HG02623 (cell line): ENCODE data around the gene PTPRN.
A peak's percentile ranks its signal among the peaks of the same experiment; 100 is the strongest.

Source experiments
- ATAC-seq: cut with Tn5 transposase; IDR thresholded peaks from one replicate; pipeline ENCODE4 v1.9.1; 2021; ENCODE audit warnings: moderate library complexity; ENCODE audit not compliant: unreplicated experiment

The PTPRN gene

DNA sequence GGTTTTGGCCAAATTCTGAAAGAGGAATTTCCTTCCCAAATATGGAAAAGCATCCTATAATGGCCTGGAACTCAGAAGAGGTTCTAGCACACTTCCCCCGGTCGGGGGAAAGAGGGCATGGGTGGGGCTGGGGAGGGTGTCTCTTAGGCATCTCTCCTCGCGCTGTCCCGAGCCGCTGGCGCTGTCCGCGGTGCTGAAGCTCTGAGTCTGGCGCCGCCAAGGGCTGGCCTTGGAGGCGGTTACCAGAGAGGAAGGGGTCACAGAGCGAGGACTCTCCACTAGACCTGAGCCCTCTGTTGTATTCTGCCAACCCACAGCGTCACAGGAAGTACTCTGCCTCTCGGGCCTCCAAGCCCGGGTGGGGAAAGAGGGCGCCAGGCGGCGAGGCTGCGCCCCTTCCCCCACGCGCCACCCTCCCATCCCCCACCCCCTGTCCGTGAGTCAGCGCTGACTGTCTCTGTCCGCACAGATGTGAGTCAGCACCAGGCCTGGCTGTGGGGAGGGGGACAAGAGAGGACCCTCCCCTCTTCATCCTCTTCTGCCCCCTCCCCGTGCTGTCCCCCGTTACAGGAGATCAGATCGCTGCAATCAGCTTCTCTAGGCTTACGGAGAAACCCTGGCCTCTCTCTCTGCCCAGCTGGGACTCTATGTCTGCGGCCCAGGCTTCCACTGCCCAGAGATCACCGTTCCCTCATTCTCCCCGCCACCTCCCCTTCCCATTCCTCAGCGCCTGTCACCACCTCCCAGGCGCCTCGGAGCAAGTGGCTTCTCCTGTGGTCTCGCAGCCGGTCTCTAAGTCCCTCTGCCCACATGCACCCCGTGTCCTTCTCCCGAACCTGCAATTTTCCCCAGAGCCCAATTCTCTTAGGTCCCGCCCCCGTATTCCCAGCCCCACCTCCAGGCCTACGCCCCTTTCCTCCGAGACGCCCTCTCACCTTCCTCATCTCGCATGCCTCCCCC, 779 bp downstream of the PTPRN start:
- ATAC-seq = no peak

DNA sequence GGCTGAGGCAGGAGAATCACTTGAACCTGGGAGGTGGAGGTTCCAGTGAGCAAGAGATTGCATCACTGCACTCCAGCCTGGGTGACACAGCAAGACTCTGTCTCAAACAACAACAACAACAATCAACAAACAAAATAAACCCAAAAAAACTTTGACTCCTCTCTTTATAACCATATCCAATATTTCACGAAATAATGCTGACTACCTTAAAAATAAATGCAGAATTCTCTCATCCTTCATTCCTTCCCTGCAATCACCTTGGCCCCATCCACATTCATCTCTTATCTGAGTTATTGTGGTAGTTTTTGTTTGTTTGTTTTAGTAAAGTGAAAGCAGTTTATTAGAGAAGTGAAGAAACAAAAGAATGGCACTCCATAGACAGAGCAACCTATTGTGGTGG, 3.2 kb downstream of the PTPRN start:
- no peak for ATAC-seq

DNA sequence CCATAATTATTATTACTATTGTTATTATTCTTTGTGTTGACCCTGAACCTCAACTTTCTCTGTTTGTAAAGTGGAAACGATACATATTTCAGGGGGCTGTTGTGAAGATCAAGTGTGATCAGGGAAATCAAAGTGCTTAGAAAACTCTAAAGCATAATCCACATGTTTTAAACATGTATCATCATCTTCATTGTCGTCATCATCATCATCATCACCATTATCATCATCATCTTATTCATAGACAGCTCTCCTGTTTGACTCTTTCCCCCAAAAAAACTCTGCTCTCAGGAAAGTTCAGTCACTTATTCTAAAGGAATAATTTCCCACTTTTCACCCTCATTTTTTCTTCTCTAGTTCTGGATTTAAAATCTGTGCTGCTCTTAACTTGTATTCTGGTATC, 5.0 kb downstream of the PTPRN start:
- no peak for ATAC-seq

DNA sequence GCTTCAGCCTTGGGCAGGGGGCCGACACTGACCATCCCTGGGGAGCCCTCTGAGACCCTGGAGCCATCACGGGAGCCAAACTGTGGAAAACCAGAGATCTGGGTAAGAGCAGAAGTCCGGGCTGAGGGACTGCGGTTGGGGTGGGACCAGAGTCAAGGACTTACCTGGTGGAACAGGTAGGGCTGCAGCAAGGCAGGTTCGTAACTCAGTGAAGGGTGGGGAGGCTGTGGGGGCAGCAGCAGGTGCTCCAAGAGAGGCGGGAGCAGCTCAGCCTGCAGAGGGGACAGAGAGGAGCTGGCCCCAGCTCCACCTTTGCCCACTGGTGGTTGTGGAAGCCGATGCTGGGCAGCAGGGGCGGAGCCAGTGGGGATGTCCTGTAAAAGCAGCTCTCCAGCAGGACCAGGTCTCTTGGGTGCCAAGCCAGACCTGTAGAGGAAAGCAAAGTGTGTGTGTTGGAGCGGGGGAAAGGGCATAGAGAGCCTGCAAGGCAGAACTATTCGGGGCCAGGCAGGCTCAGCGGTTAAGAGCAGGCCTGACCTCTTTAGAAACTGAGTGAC, 6.7 kb downstream of the PTPRN start:
- ATAC-seq = no peak

DNA sequence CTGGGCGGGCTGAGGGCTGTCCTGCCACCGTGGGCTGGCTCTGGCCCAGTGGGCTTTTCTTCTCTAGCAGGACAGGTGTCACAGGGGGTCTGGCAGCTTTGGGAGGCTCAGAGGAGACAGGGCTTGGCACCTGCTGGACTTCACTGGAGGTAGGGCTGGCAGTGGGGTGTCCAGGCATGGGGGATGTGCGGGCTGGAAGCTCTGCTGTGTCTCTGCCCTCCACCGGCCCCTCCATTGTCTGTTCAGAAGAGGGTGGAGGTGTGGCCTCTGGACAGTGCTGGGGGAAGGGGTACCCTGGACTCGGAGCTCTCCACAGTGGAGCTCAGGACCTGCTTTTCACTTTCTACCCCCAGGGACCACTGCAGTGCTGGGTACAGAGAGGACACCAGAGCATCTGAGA, 9.2 kb downstream of the PTPRN start:
- ATAC-seq = no peak

DNA sequence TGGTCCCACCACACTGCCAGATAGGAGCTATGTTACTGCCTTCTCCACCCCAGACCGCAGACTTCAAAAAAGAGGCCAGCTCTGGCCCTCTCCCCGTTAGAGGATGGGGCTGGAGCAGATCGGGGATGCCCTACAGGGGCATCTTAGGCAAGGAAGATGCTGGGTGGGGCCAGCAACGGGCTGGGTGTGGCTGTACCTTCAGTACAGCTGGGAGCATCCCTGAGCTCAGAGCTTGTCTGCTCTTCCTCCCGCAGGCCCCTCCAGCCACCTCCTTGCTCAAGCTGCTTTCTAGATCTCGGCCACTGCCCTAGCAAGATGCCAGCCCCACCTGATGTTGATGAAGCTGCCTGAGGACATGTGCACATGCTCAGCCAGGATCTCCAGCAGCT, 9.8 kb downstream of the PTPRN start:
- no peak for ATAC-seq

DNA sequence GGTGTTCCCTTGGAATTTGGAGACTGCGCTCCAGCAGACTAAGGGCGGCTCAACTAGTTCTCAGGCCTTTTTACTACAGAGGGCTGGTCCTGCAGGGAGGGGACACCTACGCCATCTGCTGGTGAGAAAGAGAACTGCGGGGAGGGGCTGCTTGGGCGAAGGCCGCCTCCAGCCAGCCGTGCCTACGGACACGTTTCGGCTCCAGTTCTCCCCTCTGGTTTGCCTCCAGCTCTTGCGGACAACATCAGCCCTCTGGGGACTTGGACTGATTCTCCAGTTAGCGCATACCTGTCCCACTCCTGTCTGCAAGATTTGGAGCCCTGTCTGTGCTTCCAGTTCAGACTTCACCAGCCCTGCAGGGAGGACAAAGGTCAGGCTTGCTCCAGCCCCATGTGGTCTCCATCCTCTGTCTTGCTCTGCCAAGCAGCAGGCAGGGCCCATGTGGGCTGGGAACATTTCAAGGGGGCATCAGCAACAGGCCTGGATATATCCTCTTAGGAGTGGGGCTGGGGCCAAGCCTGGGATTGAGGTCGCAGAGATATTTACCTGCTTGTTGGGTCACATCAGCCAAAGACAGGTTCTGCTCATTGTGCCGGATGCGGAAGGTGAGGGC, 10.3 kb downstream of the PTPRN start:
- ATAC-seq = peak; percentile 56

DNA sequence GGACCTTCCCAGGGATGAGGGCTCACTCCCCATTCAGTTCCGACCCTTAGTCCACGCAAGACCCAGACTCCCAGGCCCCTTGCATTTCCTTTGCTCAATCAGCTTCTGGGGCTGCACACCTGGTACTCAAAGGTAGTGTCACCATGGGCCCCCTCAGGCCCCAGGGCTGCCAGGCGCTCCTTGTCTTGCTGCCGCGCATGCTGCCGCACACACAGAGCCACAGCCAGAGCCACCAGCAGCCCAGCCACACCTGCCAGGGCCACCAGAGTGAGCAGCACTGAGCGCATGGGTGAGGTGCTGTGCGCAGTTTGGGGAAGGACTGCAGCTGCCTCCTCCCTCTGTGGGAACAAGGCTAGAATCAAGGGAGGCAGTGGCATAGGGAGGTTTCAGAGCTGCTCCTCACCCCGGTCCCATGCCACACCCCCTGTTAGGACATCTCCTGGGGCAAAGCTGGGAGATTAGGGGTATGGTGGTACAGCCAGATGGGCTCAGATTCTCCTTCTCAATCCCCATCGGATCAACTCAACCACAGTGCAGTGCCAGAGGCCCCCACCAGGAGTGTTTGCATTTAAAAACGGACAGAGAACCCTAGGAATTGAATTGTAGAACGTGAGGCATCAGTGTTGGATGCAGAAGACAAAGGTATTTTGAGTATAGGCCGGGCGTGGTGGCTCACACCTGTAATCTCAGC, 11.3 kb downstream of the PTPRN start:
- ATAC-seq = no peak

DNA sequence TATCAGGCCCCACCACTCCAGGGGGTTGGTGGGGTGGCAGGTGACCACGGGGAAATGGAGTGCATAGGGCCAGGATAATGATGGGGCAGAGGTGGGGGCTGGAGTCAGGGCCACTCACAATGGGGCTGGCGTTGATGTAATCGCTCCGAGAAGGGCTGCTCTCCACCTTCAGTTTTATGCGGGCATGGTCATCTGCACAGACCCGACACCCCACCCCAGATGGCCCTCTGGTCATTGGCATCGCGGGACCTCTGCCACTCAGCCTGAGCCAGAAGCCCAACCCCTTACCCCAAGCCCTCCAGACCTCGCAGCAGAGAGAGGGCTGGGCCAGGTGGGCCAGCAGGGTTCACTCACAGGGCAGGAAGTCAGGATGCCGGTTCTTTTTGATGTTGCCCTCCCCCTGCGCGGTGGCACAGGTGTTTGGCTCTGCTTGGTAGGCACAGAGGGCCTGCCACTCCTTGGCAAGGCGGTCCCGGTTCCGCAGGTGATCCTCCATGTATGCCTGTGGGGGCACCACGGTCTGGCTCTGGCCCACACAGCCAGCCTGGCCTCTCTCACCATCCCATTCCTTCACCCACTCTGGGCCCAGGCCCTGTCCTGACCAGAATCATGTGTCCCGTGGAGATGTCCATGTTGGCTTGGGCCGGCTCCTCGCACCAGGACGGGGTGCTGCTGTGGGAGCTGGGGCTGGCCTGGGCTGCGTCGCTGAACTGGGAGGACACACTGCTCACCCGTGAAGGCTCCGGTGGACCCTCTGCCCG, 12.4 kb downstream of the PTPRN start:
- ATAC-seq = no peak

DNA sequence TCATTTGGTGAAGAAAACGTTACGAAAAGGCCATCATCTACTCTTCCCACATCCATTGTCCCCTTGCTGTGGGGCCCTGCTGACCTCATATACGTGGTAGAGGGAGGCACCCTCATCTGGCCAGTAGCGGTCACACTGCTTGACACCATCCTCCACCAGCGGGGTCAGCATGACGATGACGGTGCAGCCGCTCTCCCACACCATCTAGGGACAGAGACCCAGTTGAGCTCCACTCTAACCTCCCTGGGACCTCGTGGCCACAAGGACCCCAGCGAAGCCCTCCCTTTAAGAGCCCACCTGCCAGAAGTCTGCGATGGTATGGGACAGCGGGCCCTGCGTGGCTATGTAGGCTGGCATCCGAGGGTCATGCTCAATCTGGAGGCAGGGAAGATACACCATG, 13.1 kb downstream of the PTPRN start:
- no peak for ATAC-seq

DNA sequence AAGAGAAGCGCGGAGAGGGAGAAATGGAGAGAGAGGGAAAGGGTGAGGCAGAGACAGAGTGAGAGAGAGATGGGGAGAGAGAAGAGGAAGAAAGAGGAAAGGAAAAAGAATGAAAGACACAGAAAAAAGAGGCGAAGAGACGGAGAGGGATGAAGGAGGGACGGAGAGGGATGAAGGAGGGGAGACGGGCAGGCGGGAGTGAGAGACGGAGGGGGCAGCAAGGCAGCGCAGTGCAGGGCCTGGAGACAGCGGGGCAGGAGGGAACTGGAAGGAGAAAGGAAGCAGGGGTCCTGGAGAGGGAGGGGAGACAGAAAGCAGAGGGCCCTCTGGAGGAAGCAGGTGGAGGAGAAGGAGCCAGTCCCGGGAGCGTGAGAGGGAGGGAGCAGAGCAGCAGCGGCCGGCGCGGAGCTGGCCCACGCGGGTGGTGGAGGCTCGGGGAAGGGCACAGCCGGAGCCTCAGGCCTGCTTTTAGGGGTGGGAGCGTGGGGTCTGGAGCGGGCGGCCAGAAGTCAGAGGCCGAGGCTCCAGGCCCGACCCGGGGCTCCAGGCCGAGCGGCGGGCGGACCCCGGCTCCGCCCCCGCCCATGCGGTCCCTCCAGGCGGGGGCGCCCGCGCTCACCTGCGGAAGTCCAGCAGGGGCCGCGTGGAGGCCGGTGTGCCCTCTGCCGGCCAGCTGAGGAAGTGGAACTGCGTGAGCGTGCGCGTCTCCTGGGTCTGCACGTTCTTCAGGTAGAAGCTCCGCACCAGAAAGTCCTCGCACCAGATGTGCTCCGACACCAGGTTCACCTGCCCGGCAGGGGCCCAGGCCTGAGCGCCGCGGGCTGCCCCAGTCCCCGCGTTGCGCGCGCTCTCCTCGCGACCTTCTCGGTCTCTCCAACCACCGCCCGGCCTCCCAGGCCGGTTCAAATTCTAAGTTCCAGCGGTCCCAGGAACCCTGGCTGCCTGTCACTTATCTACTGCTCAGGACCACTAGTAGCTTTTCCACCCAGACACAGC, 14.5 kb downstream of the PTPRN start:
- ATAC-seq = peak; percentile 85

DNA sequence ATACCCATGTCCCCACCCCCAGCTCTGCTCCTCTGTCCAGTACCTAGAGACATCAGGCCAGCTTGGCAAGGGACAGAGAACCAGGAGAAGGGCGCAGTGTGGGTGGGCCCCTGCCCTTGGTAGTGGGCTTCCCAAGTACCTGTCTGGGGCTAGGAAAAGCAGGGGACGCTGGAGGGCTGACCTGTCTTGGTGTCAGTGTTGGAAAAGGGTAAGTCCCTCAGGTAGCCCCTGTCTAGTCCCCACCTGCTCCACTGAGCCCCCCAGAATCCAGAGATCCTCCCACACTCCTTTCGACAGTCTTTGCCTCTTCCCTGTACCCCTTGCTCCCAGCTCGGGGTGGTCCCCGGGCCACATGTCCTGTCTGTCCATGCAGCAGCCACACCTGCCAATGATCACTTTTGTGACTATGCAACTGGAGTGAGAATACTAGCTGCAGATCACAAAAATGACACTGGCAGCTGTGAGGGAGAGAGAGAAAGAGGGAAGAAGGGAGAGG, 15.4 kb downstream of the PTPRN start:
- ATAC-seq = no peak

DNA sequence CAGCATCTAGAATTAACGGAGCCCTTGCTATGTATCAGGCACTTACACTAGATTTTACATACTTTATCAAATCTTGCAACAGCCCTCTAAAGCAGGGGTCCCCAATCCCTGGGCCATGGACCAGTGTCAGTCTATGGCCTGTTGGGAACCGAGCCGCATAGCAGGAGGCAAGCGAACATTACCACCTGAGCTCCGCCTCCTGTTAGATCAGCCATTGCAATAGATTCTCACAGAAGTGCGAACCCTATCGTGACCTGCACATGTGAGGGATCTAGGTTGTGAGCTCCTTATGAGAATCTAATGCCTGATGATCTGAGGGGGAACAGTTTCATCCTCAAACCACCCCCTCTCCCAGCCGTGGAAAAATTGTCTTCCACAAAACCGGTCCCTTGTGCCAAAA, 16.6 kb downstream of the PTPRN start:
- ATAC-seq = no peak

DNA sequence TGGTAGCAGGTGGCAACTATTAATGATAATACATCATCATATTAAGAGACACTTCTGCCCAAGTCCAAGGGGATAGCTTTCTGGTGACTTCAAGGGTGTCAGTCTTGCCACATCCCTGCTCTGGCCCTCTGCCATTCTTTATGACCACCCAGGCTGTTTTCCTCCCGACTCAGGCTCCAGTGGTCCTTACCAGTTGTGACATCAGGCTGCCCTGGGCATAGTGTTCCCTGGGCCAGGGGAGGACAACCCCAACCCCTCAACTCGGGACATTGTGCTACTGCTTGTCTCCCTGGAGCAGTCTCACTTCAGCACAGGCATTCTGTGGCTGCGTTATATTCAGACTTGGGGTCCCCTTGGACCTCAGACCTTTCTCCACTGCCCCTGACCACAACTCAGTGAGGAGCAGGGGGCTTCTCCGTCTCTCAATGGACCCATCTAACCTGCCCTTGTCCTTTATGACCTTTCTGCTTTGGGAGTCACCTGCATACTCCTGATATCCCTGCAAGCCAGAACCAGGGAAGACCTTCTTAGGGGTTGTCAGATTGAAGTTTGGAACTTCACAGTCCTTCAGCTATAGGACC, 17.2 kb downstream of the PTPRN start:
- no peak for ATAC-seq

DNA sequence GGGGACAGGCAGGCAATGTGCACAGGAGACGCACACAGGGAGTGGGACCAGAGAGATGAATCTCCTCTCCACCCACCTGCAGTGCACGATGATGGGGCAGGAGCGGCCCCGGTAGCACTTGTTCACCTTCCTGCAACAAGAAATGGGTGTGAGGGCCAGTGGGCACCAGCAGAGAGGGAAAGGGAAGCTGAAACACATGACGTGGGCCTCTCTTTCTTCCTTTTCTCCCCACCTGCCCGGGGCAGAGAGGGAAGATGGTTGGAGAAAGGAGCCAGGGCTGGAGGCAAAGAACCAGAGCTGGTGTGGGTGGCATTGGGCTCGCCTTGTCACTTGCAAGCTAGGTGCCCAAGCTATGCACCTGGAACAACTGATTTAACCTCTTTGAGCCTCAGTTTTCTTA, 17.8 kb downstream of the PTPRN start:
- no peak for ATAC-seq

DNA sequence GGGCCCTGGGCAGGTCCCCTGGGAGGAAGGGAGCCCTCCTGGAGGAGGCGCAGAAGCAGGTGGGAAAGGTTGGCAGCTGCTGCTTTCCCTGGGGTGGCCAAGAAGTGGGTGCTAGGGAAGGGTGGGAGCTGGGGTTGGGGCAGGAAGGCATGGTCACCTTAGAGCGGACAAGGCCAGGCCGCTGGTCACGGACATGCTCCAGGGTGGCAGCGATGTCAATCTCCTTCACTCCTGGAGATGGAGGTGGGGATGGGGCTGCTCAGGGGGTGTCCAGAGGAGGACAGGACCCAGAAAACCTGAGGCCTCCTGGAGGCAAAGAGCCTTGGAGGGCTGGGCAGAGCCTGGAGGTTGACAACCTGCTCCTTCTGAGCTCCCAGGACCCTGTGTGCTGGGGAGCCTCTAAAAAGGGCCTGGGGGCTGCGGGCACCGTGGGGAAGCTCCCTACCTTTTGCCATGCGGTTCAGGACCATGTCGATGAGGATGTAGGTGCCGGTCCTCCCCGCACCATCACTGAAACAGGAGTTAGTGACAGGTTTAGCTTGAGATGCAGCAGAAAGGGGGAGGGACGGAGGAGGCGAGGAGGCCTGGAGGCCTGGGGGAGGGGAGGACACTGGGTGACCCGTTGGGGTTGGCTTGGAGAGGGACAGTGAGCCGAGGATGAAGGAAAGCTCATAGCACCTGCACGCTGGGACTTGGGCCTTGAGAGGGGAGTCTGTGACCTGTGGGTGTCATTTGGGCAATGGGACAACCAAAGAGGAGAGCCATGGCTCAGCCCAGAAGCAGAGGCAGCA, 18.6 kb downstream of the PTPRN start:
- ATAC-seq = no peak

DNA sequence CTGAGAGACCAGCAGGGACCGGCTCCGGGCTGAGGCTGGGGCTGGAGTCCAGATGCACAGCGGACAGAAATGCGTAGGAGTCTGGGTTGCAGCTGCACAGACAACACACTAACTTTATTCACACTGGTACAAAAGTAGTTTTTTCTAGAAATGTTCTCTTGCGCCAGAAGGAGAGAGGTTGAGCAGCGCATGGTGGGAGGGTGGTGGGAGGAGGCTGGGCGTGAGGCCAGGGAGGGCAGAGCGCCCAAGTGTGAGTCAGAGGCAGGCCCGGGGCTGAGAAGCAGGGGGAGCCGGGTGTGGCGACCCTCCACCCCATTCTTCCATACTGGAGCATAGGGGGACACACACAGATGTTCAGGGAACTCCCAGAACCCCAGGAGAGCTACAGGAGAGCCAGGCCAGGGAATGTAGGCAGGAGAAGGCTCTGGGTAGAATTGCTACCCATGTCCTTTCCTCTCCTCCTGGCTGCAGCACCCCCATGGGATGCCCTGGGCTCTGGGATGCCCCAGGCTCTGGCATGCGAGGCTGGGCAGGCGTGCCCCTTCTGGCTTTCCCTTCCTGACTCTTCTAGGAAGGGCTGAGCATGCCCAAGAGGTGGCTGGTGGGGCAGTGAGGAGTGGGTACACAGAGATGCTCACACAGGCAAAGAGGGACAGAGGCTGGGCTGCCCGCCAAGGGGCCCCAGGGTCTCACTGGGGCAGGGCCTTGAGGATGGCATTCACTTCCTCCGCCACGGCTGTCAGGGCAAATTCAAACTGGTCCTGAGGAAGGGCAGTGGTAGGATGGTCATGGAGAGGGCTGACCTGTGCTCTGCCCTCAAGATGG, 19.5 kb downstream of the PTPRN start:
- ATAC-seq = no peak

DNA sequence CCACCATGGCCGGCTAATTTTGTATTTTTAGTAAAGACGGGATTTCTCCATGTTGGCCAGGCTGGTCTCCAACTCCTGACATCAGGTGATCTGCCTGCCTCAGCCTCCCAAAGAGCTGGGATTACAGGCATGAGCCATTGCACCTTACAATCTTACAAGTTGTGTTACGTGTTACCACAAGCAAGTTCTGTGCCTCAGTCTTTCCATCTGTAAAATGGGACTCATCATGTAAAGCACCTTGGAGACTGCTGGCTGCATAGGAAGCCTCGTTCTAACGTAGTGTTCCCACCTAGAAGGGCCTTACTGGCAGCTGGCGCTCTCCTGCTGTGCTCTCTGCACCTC, 20.0 kb downstream of the PTPRN start:
- no peak for ATAC-seq
